Immature natural killer cell (primary cell): Measurements from ENCODE around the gene SNAPC1. TPM values are rescaled to one million over a fixed set of nuclear protein-coding genes. Genes with fewer than 3 reads are reported as not detected.

ENCODE experiments used
- DNase-seq, 3 donors: peaks; one replicate each; pipeline ENCODE4 v3.0.0; 2022; ENCODE audit warnings: mixed read lengths in 1 of 3
- H3K27ac Mint-ChIP-seq, 6 donors: one replicate each; pipeline ENCODE4 v1.8.0; 2020; ENCODE audit warnings: mixed read lengths in 6 of 6, mild to moderate bottlenecking in 5 of 6, inconsistent platforms in 4 of 6, moderate library complexity in 3 of 6
- H3K27me3 Mint-ChIP-seq, 3 donors: one replicate each; pipeline ENCODE4 v1.8.0; 2020 to 2021; ENCODE audit warnings: low read depth in 3 of 3, mild to moderate bottlenecking in 3 of 3, mixed read lengths in 3 of 3, moderate library complexity in 3 of 3, inconsistent platforms in 1 of 3
- H3K36me3 Mint-ChIP-seq, 3 donors: one replicate each; pipeline ENCODE4 v1.8.0; 2020; ENCODE audit warnings: mixed read lengths in 3 of 3, inconsistent platforms in 2 of 3, mild to moderate bottlenecking in 2 of 3
- H3K4me1 Mint-ChIP-seq, 2 donors: one replicate each; pipeline ENCODE4 v1.8.0; 2020; ENCODE audit warnings: inconsistent platforms in 2 of 2, mild to moderate bottlenecking in 2 of 2, mixed read lengths in 2 of 2, moderate library complexity in 1 of 2
- H3K4me3 Mint-ChIP-seq, 5 donors: one replicate each; pipeline ENCODE4 v1.8.0; 2020; ENCODE audit warnings: mild to moderate bottlenecking in 5 of 5, mixed read lengths in 5 of 5, inconsistent platforms in 3 of 5, moderate library complexity in 3 of 5
- H3K9me3 Mint-ChIP-seq, 6 donors: one replicate each; pipeline ENCODE4 v1.8.0; 2020; ENCODE audit warnings: mild to moderate bottlenecking in 6 of 6, mixed read lengths in 6 of 6, inconsistent platforms in 4 of 6, moderate library complexity in 3 of 6
- polyA plus RNA-seq, 3 donors: library from polyadenylated mRNA; unstranded; fragments of 300-500 nt; fragmentation: Illumina TruSeq; gene quantifications; one replicate each; pipeline ENCODE4 v1.2.3, GENCODE V29; 2021

The SNAPC1 gene
- polyA plus RNA-seq, 3 donors from 2014 or later, result 2.0 to 4.0 (median 3.4) TPM

DNA sequence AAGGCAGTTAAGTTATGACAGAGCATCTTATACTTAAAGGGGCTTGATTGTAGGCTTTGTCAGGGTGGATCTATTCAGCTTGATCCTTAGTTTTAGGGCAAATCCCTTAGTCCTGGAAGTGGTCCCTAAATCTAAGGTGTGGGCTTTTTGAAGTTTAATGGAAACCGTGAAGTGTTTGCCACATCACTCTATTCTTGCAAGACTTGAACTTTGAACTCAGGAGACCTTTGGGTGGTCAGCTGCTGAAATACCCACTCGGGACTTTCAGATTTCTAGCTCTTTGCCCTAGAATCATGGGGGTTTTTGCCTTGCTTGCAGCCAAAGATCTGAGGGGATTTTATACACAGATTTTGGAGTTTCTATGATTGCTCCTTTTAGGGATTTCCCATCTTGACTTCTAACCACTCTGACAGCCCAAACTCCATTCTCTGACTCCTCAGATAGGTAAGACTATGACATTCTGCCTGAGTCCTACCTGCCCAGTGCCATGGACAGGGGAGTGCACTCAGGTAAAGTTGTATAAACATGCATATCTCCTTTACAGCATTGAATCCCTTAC lies 39.9 kb downstream of the SNAPC1 start:
- Mint-ChIP-seq H3K27ac (no peak overlapping the region), H3K9me3 (no peaks in the 10 kb centered on the region), H3K36me3 (no peaks in the 10 kb centered on the region), H3K4me1 (no peaks in the 10 kb centered on the region), H3K4me3 (no peak overlapping the region), H3K27me3 (peaks cover 0 to 2% (median 0%) of the 10 kb centered on the region in 3 donors)
- DNase-seq, result no peak

DNA sequence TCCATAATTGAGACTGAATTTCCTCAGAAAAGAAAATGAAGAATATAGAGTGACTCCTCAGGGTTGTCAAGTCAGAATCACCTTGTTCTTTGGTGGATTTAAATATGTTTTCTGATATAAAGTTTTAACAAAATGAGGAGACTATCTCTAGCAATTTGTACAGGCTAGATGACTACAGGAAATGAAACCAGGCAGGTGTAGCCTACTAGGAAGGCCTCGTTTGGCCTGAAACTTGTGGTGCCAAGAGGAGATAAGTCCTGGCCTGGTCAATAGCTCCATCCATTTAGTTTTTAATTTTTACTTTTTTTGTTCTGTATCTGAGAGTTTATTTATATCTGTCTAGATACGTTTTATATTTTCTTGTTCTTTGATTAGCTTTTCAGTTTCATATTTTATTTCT lies 41.5 kb downstream of the SNAPC1 start:
- no peaks in the 10 kb centered on the region for H3K4me1 Mint-ChIP-seq

DNA sequence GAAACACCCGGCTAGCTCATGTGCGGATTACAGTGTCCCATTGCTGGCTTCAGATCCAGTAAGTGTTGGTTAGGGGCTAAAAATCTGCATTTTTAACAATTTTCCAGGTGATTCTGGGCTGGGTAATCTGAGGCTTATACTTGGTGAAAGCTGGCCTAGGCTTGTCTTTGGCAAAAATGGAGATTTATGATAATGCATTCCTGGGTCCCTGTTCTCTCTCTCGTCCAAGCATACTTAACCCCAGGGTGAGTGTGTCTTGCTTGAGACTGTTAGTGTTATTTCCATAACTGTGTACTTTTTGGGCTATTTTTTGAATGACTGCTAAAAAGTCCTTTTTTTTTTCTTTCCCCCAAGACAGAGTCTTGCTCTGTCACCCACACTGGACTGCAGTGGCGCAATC lies 43.2 kb downstream of the SNAPC1 start:
- no peaks in the 10 kb centered on the region for H3K36me3 Mint-ChIP-seq
- no peaks in the 10 kb centered on the region for H3K9me3 Mint-ChIP-seq
- no peak overlapping the region for H3K4me3 Mint-ChIP-seq
- H3K27ac Mint-ChIP-seq, result no peak overlapping the region
- no peaks in the 10 kb centered on the region for H3K4me1 Mint-ChIP-seq
- H3K27me3 Mint-ChIP-seq, result peaks cover 2 to 8% (median 4%) of the 10 kb centered on the region in 3 donors
- no peak for DNase-seq

More for the DNA sequence above, 41.5 kb downstream of the SNAPC1 start:
- Mint-ChIP-seq H3K27ac (no peak overlapping the region), H3K36me3 (no peaks in the 10 kb centered on the region), H3K27me3 (peaks cover 0 to 3% (median 0%) of the 10 kb centered on the region in 3 donors), H3K4me3 (no peak overlapping the region), H3K9me3 (no peaks in the 10 kb centered on the region)
- DNase-seq, result no peak

DNA sequence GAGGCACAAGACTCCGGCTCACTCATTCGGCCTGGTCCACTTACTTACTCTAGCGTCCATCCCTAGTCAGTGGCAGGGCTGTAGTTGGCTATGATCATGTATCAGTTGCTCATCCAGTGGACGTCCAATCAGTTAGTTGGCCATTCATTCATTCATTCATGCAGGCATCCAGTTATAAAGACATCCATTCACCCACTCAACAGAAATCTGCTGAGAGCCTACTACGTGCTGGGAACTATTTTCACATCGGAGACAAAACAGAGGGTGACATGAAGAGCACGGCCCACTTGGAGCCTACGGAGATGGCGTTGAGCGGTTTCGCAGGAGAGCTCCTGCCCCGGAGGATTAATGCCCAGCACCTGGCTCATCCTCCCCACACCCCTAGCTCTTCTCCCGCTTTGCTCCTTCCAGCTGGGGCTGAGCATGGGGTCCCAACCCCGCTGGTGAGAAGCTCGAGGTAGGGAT lies 49.7 kb downstream of the SNAPC1 start:
- Mint-ChIP-seq H3K27me3 (peaks cover 23 to 28% (median 23%) of the 10 kb centered on the region in 3 donors), H3K4me3 (peak overlapping the region in 3 of 5 donors; percentile 47 to 62 (median 49)), H3K36me3 (peaks cover 0 to 6% (median 0%) of the 10 kb centered on the region in 3 donors), H3K9me3 (no peaks in the 10 kb centered on the region), H3K27ac (no peak overlapping the region), H3K4me1 (peaks cover 0 to 9% of the 10 kb centered on the region in 2 donors)
- DNase-seq, result no peak

DNA sequence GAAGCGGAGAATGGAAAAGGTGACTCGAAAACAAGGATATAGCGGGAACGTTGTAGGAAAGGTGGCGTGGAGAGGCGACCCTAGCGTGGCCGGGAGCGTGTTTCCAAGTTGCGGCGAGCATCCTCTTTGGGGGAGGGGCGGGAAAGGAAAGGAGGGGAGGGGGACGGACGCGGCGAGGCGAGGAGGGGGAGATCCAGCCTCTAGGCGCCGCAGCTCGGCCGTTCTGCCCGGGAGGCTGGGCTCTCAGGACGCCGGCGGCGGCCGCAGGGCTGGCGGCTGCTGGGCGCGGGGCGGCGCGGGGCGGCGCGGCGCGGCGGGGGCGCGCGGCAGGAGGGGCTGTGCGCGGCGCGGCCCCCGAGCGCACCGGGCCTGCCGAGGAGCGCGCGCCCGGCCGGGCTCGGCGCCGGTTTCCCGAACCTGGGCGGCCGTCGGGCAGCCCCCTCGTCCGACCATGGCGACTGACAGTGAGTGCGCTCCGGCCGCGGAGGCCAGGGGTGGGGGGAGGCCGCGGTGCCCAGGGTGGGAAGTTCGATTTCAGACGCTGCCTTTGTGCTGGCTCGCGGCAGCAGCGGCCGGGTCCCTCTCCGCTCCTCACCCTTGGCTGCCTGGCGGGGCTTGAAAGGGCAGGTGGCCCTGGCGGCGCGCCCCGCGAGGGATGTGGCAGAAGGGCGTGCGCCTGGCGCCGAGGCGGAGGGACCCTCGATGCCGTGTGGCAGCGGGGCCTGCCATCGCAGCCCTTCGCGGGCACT lies 50.3 kb downstream of the SNAPC1 start, which contains the start of gene SYT16:
SYT16 (plus strand) TSS at position 357 of the 749 bp plus-strand sequence.
- Mint-ChIP-seq H3K4me3 (peak within 1 kb of the TSS in 4 of 5 donors; percentile 46 to 65 (median 48)), H3K27me3 (peaks cover 23 to 27% (median 23%) of the 10 kb centered on the region in 3 donors), H3K36me3 (peaks cover 0 to 6% (median 0%) of the 10 kb centered on the region in 3 donors), H3K27ac (no peak within 1 kb of the TSS), H3K9me3 (no peaks in the 10 kb centered on the region), H3K4me1 (peaks cover 0 to 9% of the 10 kb centered on the region in 2 donors)
- DNase-seq, result no peak

DNA sequence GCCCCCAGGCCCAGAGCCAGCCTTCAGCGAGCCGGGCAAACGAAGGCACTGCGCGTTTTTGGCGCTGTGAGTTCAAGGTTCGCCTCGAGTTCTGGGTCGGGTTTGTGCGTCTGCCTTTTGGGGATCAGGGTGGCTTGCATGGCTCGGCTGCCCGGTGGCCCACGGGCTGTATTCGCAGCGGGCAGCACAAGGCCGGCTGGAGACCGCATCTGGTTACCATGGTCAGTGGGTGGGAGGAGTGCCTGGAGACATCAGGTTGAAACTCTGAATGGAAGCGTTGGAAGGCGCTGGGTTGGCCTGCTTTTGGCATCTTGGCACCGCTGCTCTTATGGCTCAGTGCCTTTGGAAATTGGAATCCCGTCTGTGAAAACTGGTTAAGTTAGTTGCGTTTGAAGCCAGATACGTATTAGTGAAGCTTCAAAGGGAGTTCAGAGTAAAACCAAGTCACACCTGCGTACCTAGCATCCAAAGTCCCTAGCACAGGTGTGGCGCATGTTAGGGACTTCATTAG lies 50.9 kb downstream of the SNAPC1 start:
- H3K27ac Mint-ChIP-seq, result no peak overlapping the region
- no peak for DNase-seq
- H3K4me3 Mint-ChIP-seq, result peak overlapping the region in 3 of 5 donors; percentile 21 to 65 (median 46)

DNA sequence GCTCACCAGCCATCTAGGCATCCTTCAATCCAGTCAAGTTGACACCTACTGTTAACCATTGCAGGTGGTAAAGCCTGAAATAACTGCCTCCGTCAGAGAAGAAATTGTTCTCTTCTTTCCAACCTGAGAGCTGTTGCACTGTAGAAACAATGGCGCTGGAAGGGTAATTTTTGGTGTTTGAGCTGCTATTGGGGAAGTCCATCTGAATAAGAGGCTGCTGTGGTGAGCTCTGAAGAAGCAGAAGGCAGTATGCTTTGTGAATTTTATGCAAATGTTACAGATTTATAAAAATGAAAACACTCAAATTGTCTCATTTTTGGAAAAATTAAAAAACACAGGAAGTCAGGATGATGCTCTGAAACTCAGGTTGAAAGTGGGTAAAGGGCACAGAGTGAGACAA lies 60.2 kb downstream of the SNAPC1 start:
- peaks cover 0 to 6% (median 0%) of the 10 kb centered on the region in 6 donors for H3K9me3 Mint-ChIP-seq
- DNase-seq, result no peak
- H3K27me3 Mint-ChIP-seq, result peaks cover 1 to 7% (median 3%) of the 10 kb centered on the region in 3 donors
- H3K4me3 Mint-ChIP-seq, result no peak overlapping the region
- no peaks in the 10 kb centered on the region for H3K36me3 Mint-ChIP-seq
- H3K27ac Mint-ChIP-seq, result no peak overlapping the region
- no peaks in the 10 kb centered on the region for H3K4me1 Mint-ChIP-seq

More for the DNA sequence above, 50.9 kb downstream of the SNAPC1 start:
- Mint-ChIP-seq H3K9me3 (no peaks in the 10 kb centered on the region), H3K4me1 (peaks cover 0 to 9% of the 10 kb centered on the region in 2 donors), H3K36me3 (peaks cover 0 to 6% (median 0%) of the 10 kb centered on the region in 3 donors), H3K27me3 (peaks cover 23 to 26% (median 23%) of the 10 kb centered on the region in 3 donors)

DNA sequence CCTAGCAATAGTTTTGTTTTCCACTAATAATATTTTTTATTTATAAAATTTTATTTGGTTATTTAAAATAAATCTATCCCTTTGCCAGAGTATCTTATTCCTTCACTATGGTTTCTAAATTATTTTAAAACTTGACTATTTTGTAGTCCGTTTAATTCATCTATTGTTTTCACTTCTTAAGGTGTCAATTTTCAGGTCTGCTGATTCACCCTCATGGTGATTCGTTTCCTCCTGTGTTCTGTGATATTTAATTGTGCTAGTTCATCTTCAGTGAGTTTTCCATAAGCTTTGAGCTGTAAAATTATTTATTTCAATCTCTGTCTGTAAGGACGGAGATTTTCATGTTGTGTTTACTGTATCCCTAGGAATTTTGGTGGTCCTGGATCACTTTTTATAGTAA lies 70.6 kb downstream of the SNAPC1 start:
- H3K27ac Mint-ChIP-seq, result no peak overlapping the region
- H3K9me3 Mint-ChIP-seq, result no peaks in the 10 kb centered on the region
- no peak for DNase-seq
- no peak overlapping the region for H3K4me3 Mint-ChIP-seq
- H3K36me3 Mint-ChIP-seq, result no peaks in the 10 kb centered on the region
- H3K27me3 Mint-ChIP-seq, result peaks cover 4% of the 10 kb centered on the region in 3 donors
- H3K4me1 Mint-ChIP-seq, result no peaks in the 10 kb centered on the region

DNA sequence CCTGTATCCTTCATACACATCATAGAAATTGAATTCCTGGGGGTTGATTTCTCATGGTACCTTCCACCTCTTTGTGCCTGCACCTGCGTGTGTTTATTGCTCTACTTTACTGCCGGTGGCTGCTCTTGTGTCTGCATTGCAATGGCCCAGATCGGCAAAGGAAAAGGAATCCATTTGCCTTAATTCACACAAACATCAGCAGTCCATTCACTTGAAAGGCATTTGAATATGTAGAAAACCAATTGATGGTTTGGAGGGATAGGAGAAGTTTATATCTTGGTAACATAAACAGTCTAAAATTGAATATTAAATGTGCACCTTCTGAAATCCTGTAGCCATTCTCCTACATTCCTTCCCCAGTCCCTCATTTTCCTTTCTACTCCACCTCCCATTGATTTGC lies 74.0 kb downstream of the SNAPC1 start:
- no peak overlapping the region for H3K27ac Mint-ChIP-seq
- no peak overlapping the region for H3K4me3 Mint-ChIP-seq
- no peak for DNase-seq
- H3K27me3 Mint-ChIP-seq, result peaks cover 3 to 12% (median 7%) of the 10 kb centered on the region in 3 donors
- no peaks in the 10 kb centered on the region for H3K9me3 Mint-ChIP-seq
- H3K36me3 Mint-ChIP-seq, result no peaks in the 10 kb centered on the region
- H3K4me1 Mint-ChIP-seq, result no peaks in the 10 kb centered on the region

DNA sequence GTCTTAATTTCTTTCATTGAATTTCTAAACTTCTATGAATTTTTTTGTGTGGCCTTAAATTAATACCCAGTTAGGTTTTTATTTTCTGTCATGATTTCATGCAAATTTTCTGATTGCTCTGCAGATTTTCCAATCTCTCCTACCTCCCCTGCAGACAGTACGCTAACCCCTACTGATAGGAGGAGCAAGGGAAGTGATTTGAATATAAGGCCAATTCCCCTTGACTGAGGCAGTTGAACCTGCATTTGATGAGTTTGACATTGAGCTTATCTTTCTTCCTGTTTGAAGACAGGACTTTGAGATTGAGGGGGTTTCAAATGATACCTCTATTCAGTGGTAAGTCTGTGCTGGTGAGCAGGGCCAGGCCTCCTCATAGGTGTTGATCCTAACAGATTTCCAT lies 74.6 kb downstream of the SNAPC1 start:
- peaks cover 4 to 12% (median 7%) of the 10 kb centered on the region in 3 donors for H3K27me3 Mint-ChIP-seq
- no peak overlapping the region for H3K27ac Mint-ChIP-seq
- no peak for DNase-seq
- H3K36me3 Mint-ChIP-seq, result no peaks in the 10 kb centered on the region
- H3K4me1 Mint-ChIP-seq, result no peaks in the 10 kb centered on the region
- H3K4me3 Mint-ChIP-seq, result no peak overlapping the region
- no peaks in the 10 kb centered on the region for H3K9me3 Mint-ChIP-seq

DNA sequence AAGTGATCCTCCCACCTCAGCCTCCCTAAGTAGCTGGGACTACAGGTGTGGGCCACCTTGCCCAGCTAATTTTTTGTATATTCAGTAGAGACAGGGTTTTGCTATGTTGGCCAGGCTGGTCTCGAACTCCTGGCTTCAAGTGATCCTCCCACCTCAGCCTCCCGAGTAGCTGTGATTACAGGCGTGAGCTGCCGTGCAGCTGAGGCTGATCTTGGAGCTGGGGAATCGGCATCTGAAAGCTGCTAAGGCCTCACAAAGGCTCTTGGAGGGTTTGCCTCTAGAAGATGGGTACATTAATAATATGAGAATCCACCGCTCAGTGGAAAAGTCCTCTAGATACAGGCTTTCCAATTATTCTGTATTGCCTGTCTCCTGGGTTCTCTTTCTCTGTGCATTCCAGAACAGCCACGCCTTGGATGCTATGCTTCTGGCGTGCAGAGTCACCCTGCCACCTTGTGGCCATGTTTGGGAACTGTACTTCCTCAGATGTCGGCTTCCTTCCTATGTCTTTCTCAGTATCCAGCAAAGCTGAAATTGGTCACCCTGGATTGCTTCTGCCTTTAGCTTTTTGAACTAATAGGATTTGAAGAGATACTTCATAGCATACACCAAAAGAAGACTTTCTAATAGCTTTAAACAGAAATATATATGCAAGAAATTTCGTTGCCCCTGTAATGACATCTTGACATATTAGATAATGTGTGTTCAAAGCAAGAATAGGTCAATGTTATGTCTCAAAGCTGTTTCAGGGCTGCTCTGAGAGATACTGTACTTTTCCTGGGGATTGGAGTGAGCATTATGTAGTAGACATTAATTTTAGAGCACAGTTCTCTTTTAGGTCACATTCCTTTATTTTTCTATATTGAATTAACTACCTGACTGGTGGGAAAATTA lies 75.4 kb downstream of the SNAPC1 start:
- peak; percentile 59 to 69 (median 61) for DNase-seq
- Mint-ChIP-seq H3K4me1 (no peaks in the 10 kb centered on the region), H3K27ac (no peak overlapping the region), H3K9me3 (no peaks in the 10 kb centered on the region), H3K27me3 (peaks cover 7 to 15% (median 10%) of the 10 kb centered on the region in 3 donors), H3K36me3 (no peaks in the 10 kb centered on the region), H3K4me3 (no peak overlapping the region)

DNA sequence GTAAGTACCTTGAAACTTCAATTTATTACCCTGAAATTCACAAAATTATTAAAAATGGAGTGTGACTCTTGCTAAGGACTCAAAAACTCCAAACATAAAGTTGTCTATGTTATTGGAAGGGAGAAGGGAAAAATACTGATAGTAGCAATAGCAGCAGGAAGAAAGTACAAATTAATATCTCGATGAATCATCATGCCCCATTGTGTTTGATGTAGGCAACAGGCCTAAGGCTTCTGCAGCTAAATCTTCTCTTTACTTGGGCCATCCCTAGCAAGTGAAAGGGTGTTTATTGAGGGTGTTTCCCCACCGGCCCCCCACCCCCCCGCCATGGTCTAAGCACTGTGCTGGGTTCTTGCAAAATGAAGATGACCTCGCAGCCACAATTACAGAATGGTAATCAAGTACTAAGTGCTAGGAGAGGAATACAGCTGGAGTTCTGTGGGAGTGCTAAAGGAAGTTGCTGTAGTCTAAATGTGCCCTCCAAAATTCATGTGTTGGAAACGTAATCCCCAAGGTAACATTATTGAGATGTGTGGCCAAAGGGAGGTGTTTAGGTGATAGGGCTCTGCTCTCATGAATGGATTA lies 76.5 kb downstream of the SNAPC1 start:
- H3K36me3 Mint-ChIP-seq, result no peaks in the 10 kb centered on the region
- H3K27me3 Mint-ChIP-seq, result peaks cover 10 to 17% (median 11%) of the 10 kb centered on the region in 3 donors
- no peak for DNase-seq
- no peaks in the 10 kb centered on the region for H3K4me1 Mint-ChIP-seq
- H3K27ac Mint-ChIP-seq, result no peak overlapping the region
- no peaks in the 10 kb centered on the region for H3K9me3 Mint-ChIP-seq
- no peak overlapping the region for H3K4me3 Mint-ChIP-seq

DNA sequence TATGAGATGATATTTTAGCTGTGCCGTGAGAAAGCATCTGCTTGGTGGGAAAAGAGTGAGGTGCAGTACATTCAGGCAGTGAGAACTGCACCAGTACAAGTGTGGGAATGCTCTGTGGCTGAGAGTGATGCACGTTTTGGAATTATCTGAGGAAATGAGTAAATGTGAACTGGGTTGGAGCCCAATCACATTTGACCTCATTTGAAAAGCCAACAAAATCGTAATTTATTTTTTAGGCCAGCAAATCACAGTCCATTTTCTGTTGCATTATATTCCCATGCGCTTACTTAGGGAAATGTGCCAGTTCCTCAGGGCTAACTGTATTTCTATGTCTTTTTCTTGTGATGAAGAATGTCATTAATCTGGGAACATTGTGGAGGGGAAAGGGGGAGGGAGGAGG lies 77.3 kb downstream of the SNAPC1 start:
- Mint-ChIP-seq H3K4me3 (no peak overlapping the region), H3K27ac (no peak overlapping the region), H3K4me1 (no peaks in the 10 kb centered on the region), H3K27me3 (peaks cover 10 to 17% (median 12%) of the 10 kb centered on the region in 3 donors), H3K9me3 (peaks cover 0 to under 1% (median 0%) of the 10 kb centered on the region in 6 donors), H3K36me3 (no peaks in the 10 kb centered on the region)
- DNase-seq, result no peak
